Activated naive CD8-positive, alpha-beta T cell treated with anti-CD3 and anti-CD28 coated beads, Interleukin-2, amount 50 U/mL, for 24 hours (primary cell): ENCODE measurements around the gene CHD1L.
"Not testable (repeated sequence)": the region's sequence is repeated elsewhere in the genome, so short reads cannot be mapped to it uniquely, and the experiment has no call there.

ENCODE experiments used
- ATAC-seq: fragments of 150-1000 bp; cut with Tn5 transposase; one replicate; pipeline ENCODE4 v1.10.0; 2021
- DNase-seq: peaks from one replicate; pipeline ENCODE4 v3.0.0; 2021
- H3K27ac Mint-ChIP-seq: one replicate; pipeline ENCODE4 v1.8.0; 2021; ENCODE audit warnings: mild to moderate bottlenecking, mixed read lengths
- H3K27me3 Mint-ChIP-seq: one replicate; pipeline ENCODE4 v1.8.0; 2021; ENCODE audit warnings: mixed read lengths
- H3K36me3 Mint-ChIP-seq: one replicate; pipeline ENCODE4 v1.8.0; 2021; ENCODE audit warnings: low read depth, mixed read lengths
- H3K4me1 Mint-ChIP-seq: one replicate; pipeline ENCODE4 v1.8.0; 2021; ENCODE audit warnings: mixed read lengths
- H3K4me3 Mint-ChIP-seq: one replicate; pipeline ENCODE4 v1.8.0; 2021; ENCODE audit warnings: mild to moderate bottlenecking, moderate library complexity, mixed read lengths
- H3K9me3 Mint-ChIP-seq: one replicate; pipeline ENCODE4 v1.8.0; 2021; ENCODE audit warnings: mixed read lengths

Gene CHD1L

DNA sequence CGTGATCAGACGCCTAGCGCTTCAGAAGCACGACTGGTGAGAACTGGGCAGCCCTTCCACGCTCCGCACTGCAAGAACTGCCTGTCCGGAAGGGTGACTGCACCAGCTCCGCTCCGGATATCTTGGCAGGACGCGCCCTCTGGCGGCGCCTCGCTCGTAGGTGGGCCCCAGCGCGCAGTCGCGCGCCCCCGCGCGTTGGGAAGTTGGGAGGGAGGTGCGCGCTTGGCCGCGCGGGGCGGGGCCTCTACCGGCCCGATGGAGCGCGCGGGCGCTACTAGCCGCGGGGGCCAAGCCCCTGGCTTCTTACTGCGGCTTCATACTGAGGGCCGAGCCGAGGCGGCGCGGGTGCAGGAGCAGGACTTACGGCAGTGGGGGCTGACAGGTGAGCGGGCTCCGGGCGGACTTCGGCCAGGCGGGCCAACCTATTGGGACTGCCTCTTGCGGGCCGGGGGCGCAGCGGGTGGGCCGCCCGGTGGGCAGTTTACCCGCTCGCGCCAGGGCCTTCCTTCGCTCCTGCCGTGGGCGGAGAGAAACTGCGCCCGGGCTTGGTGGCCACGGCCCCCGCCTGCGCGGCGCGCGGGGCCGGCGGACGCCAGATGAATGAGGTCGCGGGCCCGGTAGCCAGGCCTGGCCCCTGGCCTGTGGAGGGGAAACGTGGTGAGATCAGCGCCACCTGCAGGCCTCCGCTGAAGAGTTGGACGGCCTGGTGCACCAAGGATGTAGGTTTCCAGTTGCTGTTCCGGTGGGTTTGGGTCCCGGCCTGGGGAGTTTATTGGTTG, at the start of gene CHD1L:
TSS of gene CHD1L (plus strand) at position 236 of the 779 bp plus-strand sequence. CDS start at position 256, 20 bp downstream.
- Mint-ChIP-seq H3K9me3 (no peaks in the 10 kb centered on the region), H3K4me3 (peak within 1 kb of the TSS; percentile 94), H3K36me3 (peaks cover 17% of the 10 kb centered on the region), H3K27ac (peak within 1 kb of the TSS; percentile 68), H3K4me1 (peaks cover 44% of the 10 kb centered on the region), H3K27me3 (no peaks in the 10 kb centered on the region)
- ATAC-seq (peak; percentile 92), DNase-seq (peak; percentile 94)

DNA sequence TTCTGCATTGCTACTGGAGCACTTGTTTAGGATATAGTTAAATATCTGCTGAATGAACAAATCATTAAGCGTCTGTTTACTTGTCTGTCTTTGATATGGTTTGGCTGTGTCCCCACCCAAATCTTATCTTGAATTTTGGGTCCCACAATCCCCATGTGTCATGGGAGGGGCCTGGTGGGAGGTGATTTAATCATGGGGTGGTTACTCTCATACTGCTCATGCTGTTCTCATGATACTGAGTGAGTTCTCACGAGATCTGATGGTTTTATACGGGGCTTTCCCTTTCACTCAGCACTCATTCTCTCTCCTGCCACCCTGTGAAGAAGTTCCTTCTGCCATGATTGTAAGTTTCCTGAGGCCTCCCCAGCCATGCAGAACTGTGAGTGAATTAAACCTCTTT, 45.2 kb upstream of the CHD1L start:
- not testable (repeated sequence) for H3K27me3 Mint-ChIP-seq, DNase-seq, H3K9me3 Mint-ChIP-seq, H3K27ac Mint-ChIP-seq, H3K4me1 Mint-ChIP-seq, H3K36me3 Mint-ChIP-seq, H3K4me3 Mint-ChIP-seq
- ATAC-seq: peak; percentile 28

DNA sequence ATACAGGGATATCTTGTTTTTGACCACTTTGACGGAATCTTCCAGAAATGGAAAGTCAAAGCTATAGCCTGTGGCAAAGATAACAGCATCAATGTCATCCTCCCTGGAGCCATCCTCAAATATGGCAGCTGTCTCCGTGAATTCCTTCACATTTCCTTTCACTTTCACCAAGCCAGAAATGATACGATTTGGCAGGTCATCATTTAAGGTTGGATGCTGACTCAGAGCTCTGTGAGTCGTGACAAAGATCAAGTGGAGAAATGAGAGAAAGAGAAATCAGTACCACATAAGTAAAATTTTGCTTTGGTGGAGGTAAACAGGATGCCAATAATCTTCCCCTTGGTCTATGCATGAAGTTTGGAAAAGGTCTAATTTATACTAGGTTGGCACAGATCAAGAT, 41.2 kb upstream of the CHD1L start:
- no peak for DNase-seq
- H3K27ac Mint-ChIP-seq: no peak overlapping the region
- H3K9me3 Mint-ChIP-seq: no peaks in the 10 kb centered on the region
- ATAC-seq: no peak
- H3K4me3 Mint-ChIP-seq: no peak overlapping the region
- peaks cover 4% of the 10 kb centered on the region for H3K36me3 Mint-ChIP-seq
- no peaks in the 10 kb centered on the region for H3K27me3 Mint-ChIP-seq
- H3K4me1 Mint-ChIP-seq: peaks cover 3% of the 10 kb centered on the region

- ATAC-seq (no peak), DNase-seq (no peak)
- Mint-ChIP-seq H3K4me3 (no peak overlapping the region), H3K36me3 (peaks cover 4% of the 10 kb centered on the region), H3K9me3 (no peaks in the 10 kb centered on the region), H3K27ac (no peak overlapping the region), H3K27me3 (no peaks in the 10 kb centered on the region), H3K4me1 (peaks cover 3% of the 10 kb centered on the region)
Measured at GRCh38 chr1:147201786-147202185, 40.7 kb upstream of the CHD1L start.

DNA sequence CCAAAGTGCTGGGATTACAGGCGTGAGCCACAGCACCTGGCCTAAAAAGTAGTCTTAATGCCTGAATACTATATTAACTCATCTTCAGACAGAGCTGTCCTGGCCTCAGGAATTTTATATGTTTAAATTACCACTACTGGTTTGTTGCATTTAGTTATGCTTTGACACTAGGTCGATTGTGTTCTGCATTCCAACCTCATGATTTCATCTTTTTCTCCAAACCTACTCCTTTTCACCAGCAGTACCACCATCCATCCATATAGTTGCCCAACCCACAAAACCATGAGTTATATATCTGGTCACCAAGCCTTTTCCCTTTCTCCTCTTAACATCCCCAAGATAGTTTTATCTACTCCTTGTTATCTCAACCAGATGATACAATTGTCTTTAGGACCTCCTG, 39.9 kb upstream of the CHD1L start:
- no peak overlapping the region for H3K27ac Mint-ChIP-seq
- DNase-seq (no peak), ATAC-seq (no peak)
- H3K4me3 Mint-ChIP-seq: no peak overlapping the region
- H3K36me3 Mint-ChIP-seq: peaks cover 4% of the 10 kb centered on the region
- no peaks in the 10 kb centered on the region for H3K9me3 Mint-ChIP-seq
- H3K4me1 Mint-ChIP-seq: peaks cover 3% of the 10 kb centered on the region
- no peaks in the 10 kb centered on the region for H3K27me3 Mint-ChIP-seq

DNA sequence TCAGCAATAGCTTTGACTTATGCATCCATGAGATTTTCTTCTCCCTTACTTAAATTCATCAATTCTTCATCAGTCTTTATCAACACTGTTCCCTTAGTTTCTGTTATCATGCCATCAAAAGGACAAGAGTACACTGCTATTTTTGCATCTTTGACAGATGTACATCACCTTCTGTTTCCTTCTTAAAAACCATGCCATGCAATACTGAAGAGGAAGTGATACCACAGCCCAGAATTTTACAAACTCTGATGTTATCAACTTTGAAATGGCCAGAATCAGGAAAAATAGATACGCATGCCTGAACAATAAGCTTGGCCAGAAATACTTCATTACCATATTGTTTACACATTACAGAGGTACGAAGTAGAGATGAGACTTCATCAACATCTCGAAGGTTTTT, 38.4 kb upstream of the CHD1L start:
- Mint-ChIP-seq H3K27me3 (no peaks in the 10 kb centered on the region), H3K4me3 (no peak overlapping the region), H3K4me1 (peaks cover 3% of the 10 kb centered on the region), H3K27ac (no peak overlapping the region), H3K9me3 (no peaks in the 10 kb centered on the region), H3K36me3 (peaks cover 4% of the 10 kb centered on the region)
- DNase-seq: no peak
- no peak for ATAC-seq

GRCh38 chr1:147207192-147207591, 35.3 kb upstream of the CHD1L start:
- H3K27ac Mint-ChIP-seq: no peak overlapping the region
- peaks cover 6% of the 10 kb centered on the region for H3K4me1 Mint-ChIP-seq
- peaks cover 4% of the 10 kb centered on the region for H3K36me3 Mint-ChIP-seq
- no peak overlapping the region for H3K4me3 Mint-ChIP-seq
- ATAC-seq (no peak), DNase-seq (no peak)
- H3K9me3 Mint-ChIP-seq: no peaks in the 10 kb centered on the region
- H3K27me3 Mint-ChIP-seq: no peaks in the 10 kb centered on the region

- DNase-seq: no peak
- Mint-ChIP-seq H3K4me1 (peaks cover 6% of the 10 kb centered on the region), H3K27me3 (no peaks in the 10 kb centered on the region), H3K36me3 (peaks cover 3% of the 10 kb centered on the region), H3K27ac (no peak overlapping the region), H3K9me3 (no peaks in the 10 kb centered on the region), H3K4me3 (no peak overlapping the region)
- no peak for ATAC-seq
Measured at GRCh38 chr1:147208619-147209018, 33.9 kb upstream of the CHD1L start.

- ATAC-seq (no peak), DNase-seq (no peak)
- H3K27me3 Mint-ChIP-seq: no peaks in the 10 kb centered on the region
- H3K9me3 Mint-ChIP-seq: no peaks in the 10 kb centered on the region
- peaks cover 3% of the 10 kb centered on the region for H3K4me1 Mint-ChIP-seq
- H3K36me3 Mint-ChIP-seq: no peaks in the 10 kb centered on the region
- H3K27ac Mint-ChIP-seq: peak overlapping the region; percentile 22
- H3K4me3 Mint-ChIP-seq: no peak overlapping the region
Measured at GRCh38 chr1:147209825-147210821, 32.4 kb upstream of the CHD1L start.

GRCh38 chr1:147210987-147211386, 31.5 kb upstream of the CHD1L start:
- H3K27ac Mint-ChIP-seq: no peak overlapping the region
- ATAC-seq (no peak), DNase-seq (no peak)
- no peaks in the 10 kb centered on the region for H3K27me3 Mint-ChIP-seq
- H3K36me3 Mint-ChIP-seq: no peaks in the 10 kb centered on the region
- peaks cover 3% of the 10 kb centered on the region for H3K4me1 Mint-ChIP-seq
- H3K9me3 Mint-ChIP-seq: no peaks in the 10 kb centered on the region
- no peak overlapping the region for H3K4me3 Mint-ChIP-seq

GRCh38 chr1:147211577-147211976, 30.9 kb upstream of the CHD1L start:
- H3K27ac Mint-ChIP-seq: no peak overlapping the region
- H3K27me3 Mint-ChIP-seq: no peaks in the 10 kb centered on the region
- DNase-seq: no peak
- no peak for ATAC-seq
- H3K4me3 Mint-ChIP-seq: no peak overlapping the region
- H3K4me1 Mint-ChIP-seq: peaks cover 3% of the 10 kb centered on the region
- no peaks in the 10 kb centered on the region for H3K36me3 Mint-ChIP-seq
- no peaks in the 10 kb centered on the region for H3K9me3 Mint-ChIP-seq

DNA sequence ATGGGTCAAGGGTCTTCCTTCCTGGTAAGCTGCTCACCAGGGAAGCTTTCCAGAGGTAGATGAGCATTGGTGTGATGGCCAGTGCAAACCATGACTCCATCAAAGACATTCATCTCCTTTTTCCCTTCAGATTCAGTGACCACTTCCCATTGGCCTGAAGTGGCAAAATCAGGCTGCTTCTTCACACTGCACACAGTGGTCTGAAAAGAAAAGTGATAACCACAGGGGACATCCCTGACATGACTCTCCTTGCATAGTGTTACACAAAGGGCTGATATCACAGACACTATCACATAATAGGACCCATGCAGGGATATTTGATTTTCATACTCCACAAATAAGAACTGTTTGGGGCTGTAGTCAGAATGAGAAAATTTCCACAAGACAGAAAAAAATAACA, 29.2 kb upstream of the CHD1L start:
- no peak overlapping the region for H3K4me3 Mint-ChIP-seq
- no peaks in the 10 kb centered on the region for H3K9me3 Mint-ChIP-seq
- no peak overlapping the region for H3K27ac Mint-ChIP-seq
- H3K4me1 Mint-ChIP-seq: peaks cover 3% of the 10 kb centered on the region
- no peaks in the 10 kb centered on the region for H3K36me3 Mint-ChIP-seq
- ATAC-seq: no peak
- no peak for DNase-seq
- no peaks in the 10 kb centered on the region for H3K27me3 Mint-ChIP-seq

GRCh38 chr1:147214325-147214724, 28.2 kb upstream of the CHD1L start:
- H3K27ac Mint-ChIP-seq: no peak overlapping the region
- H3K9me3 Mint-ChIP-seq: no peaks in the 10 kb centered on the region
- H3K4me3 Mint-ChIP-seq: no peak overlapping the region
- ATAC-seq (no peak), DNase-seq (no peak)
- no peaks in the 10 kb centered on the region for H3K36me3 Mint-ChIP-seq
- peaks cover 3% of the 10 kb centered on the region for H3K4me1 Mint-ChIP-seq
- no peaks in the 10 kb centered on the region for H3K27me3 Mint-ChIP-seq

DNA sequence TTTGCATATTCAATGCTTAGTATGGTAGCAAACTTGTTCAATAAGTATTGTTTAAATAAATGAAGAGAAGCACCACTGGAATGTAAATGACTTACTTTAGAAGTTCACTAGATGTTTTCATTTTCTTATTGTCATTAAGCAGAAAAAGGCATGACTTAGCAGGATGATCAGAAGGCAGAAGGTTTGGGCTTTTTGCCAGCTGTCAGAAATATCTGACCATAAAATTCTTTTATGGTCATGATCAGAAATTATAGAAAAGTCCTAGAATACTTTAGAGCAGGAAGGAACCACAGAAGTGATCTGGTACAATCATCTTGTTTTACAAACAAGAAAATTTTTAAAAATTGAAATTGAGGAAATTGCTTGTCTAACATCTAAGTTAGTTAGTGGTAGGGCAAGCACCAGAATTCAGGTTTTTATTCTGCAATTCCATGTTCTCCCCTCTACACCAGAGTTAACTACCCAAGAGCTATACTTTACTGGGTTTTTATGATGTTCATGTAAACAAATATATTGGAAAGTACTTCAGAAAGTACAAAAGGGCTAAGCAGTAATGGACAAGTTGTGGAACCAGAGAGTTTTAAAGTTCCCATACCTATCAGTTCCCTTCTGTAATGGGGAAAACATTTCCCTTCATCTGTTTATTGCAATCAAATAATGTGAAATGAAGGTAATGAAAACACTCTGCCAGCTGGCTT, 27.5 kb upstream of the CHD1L start:
- DNase-seq (no peak), ATAC-seq (no peak)
- H3K36me3 Mint-ChIP-seq: no peaks in the 10 kb centered on the region
- H3K4me1 Mint-ChIP-seq: peaks cover under 1% of the 10 kb centered on the region
- H3K27me3 Mint-ChIP-seq: no peaks in the 10 kb centered on the region
- H3K9me3 Mint-ChIP-seq: no peaks in the 10 kb centered on the region
- H3K4me3 Mint-ChIP-seq: no peak overlapping the region
- no peak overlapping the region for H3K27ac Mint-ChIP-seq
